Measurements from ENCODE around the gene XKR8.

XKR8 gene

GRCh38 chr1:27967884-27968466 is 8.2 kb downstream of the XKR8 start:
- Histone ChIP-seq H3K9me2 (replicated peaks; ENCODE audit: insufficient read depth, low read length) (no peaks in the 10 kb centered on the region), H3F3A (ENCODE audit: insufficient read depth, low read length) (no peaks in the 10 kb centered on the region), H3K36me3 (replicated peaks; ENCODE audit: insufficient read depth, low read length) (no peaks in the 10 kb centered on the region), H3K9ac (ENCODE audit: low read length) (no peak overlapping the region), H3K4me3 (ENCODE audit: low read length) (no peak overlapping the region), H2AFZ (ENCODE audit: low read length) (no peak overlapping the region), H3K4me1 (ENCODE audit: low read length) (no peaks in the 10 kb centered on the region), H3K9me3 (replicated peaks; ENCODE audit: insufficient read depth, low read length) (no peaks in the 10 kb centered on the region), H4K20me1 (ENCODE audit: insufficient read depth, low read length) (no peaks in the 10 kb centered on the region), H3K27ac (ENCODE audit: low read length) (no peak overlapping the region), H3K27me3 (replicated peaks; ENCODE audit: insufficient read depth, low read length) (no peaks in the 10 kb centered on the region), H3K79me2 (ENCODE audit: low read length) (no peaks in the 10 kb centered on the region), H3K4me2 (ENCODE audit: low read depth, low read length) (no peak overlapping the region)
- TF ChIP-seq EZH2phosphoT487 (IDR thresholded peaks at IDR 0.05; ENCODE audit: low read length), result no peak
- TF ChIP-seq EZH2 (optimal IDR thresholded peaks at IDR 0.05; ENCODE audit: low read depth, low read length), result no peak
- no peak for TF ChIP-seq CTCF (IDR thresholded peaks at IDR 0.05; ENCODE audit: low read length)
- DNase-seq, result no peak

GRCh38 chr1:27968692-27969091 is 8.9 kb downstream of the XKR8 start:
- DNase-seq, result no peak
- Histone ChIP-seq H4K20me1 (ENCODE audit: insufficient read depth, low read length) (no peaks in the 10 kb centered on the region), H3K27me3 (replicated peaks; ENCODE audit: insufficient read depth, low read length) (no peaks in the 10 kb centered on the region), H3K9me2 (replicated peaks; ENCODE audit: insufficient read depth, low read length) (no peaks in the 10 kb centered on the region), H2AFZ (ENCODE audit: low read length) (no peak overlapping the region), H3K9me3 (replicated peaks; ENCODE audit: insufficient read depth, low read length) (no peaks in the 10 kb centered on the region), H3K4me3 (ENCODE audit: low read length) (no peak overlapping the region), H3K4me2 (ENCODE audit: low read depth, low read length) (no peak overlapping the region), H3K36me3 (replicated peaks; ENCODE audit: insufficient read depth, low read length) (no peaks in the 10 kb centered on the region), H3K27ac (ENCODE audit: low read length) (no peak overlapping the region), H3K79me2 (ENCODE audit: low read length) (no peaks in the 10 kb centered on the region), H3F3A (ENCODE audit: insufficient read depth, low read length) (no peaks in the 10 kb centered on the region), H3K9ac (ENCODE audit: low read length) (no peak overlapping the region), H3K4me1 (ENCODE audit: low read length) (no peaks in the 10 kb centered on the region)
- TF ChIP-seq EZH2phosphoT487 (IDR thresholded peaks at IDR 0.05; ENCODE audit: low read length) (no peak), CTCF (IDR thresholded peaks at IDR 0.05; ENCODE audit: low read length) (no peak), EZH2 (optimal IDR thresholded peaks at IDR 0.05; ENCODE audit: low read depth, low read length) (no peak)

- Histone ChIP-seq H3K4me2 (ENCODE audit: low read depth, low read length) (no peak overlapping the region), H3F3A (ENCODE audit: insufficient read depth, low read length) (no peaks in the 10 kb centered on the region), H3K27ac (ENCODE audit: low read length) (no peak overlapping the region), H3K4me1 (ENCODE audit: low read length) (no peaks in the 10 kb centered on the region), H3K9ac (ENCODE audit: low read length) (no peak overlapping the region), H3K9me2 (replicated peaks; ENCODE audit: insufficient read depth, low read length) (no peaks in the 10 kb centered on the region), H2AFZ (ENCODE audit: low read length) (no peak overlapping the region), H3K4me3 (ENCODE audit: low read length) (no peak overlapping the region), H3K9me3 (replicated peaks; ENCODE audit: insufficient read depth, low read length) (no peaks in the 10 kb centered on the region), H3K27me3 (replicated peaks; ENCODE audit: insufficient read depth, low read length) (no peaks in the 10 kb centered on the region), H4K20me1 (ENCODE audit: insufficient read depth, low read length) (no peaks in the 10 kb centered on the region), H3K79me2 (ENCODE audit: low read length) (no peaks in the 10 kb centered on the region), H3K36me3 (replicated peaks; ENCODE audit: insufficient read depth, low read length) (no peaks in the 10 kb centered on the region)
- TF ChIP-seq CTCF (IDR thresholded peaks at IDR 0.05; ENCODE audit: low read length), result no peak
- DNase-seq, result no peak
Observed at GRCh38 chr1:27970401-27970800, 10.6 kb downstream of the XKR8 start.

Data from MM.1S (cell line).